WTC11 (cell line): ENCODE data around the gene NR2F2. TPM values are rescaled to one million over a fixed set of nuclear protein-coding genes. Genes with fewer than 3 reads are reported as not detected.
A peak's percentile ranks its signal among the peaks of the same experiment; 100 is the strongest.

Source experiments
- ATAC-seq: fragments of 200-7000 bp; cut with Tn5 transposase; 2 replicates; pipeline ENCODE4 v1.10.0; 2021; ENCODE audit warnings: mild to moderate bottlenecking, moderate library complexity
- CTCF ChIA-PET: fragments of 300-600 bp; sonication (Branson Sonifier 250); formaldehyde crosslinking; loops from one replicate; lab custom pipeline; 2021; ENCODE audit warnings: antibody characterized with exemption; lab: Charles Lee
- POLR2A ChIA-PET: fragments of 350-600 bp; sonication (Branson Sonifier 250); formaldehyde crosslinking; loops from one replicate; lab custom pipeline; 2021; ENCODE audit warnings: antibody characterized with exemption; lab: Charles Lee
- DNase-seq: peaks from one replicate; pipeline ENCODE4 v3.0.0; 2021; ENCODE audit warnings: low spot score
- H3K27ac Mint-ChIP-seq: 2 replicates; pipeline ENCODE4 v1.8.0; 2021; ENCODE audit warnings: mixed read lengths
- H3K27me3 Mint-ChIP-seq: 2 replicates; pipeline ENCODE4 v1.8.0; 2021; ENCODE audit warnings: low read depth, mild to moderate bottlenecking, moderate library complexity, mixed read lengths
- H3K36me3 Mint-ChIP-seq: 2 replicates; pipeline ENCODE4 v1.8.0; 2021; ENCODE audit warnings: mixed read lengths
- H3K4me1 Mint-ChIP-seq: 2 replicates; pipeline ENCODE4 v1.8.0; 2022; ENCODE audit warnings: mixed read lengths
- H3K4me3 Mint-ChIP-seq: 2 replicates; pipeline ENCODE4 v1.8.0; 2021; ENCODE audit warnings: mild to moderate bottlenecking, moderate library complexity, mixed read lengths
- H3K9me3 Mint-ChIP-seq: 2 replicates; pipeline ENCODE4 v1.8.0; 2021; ENCODE audit warnings: mixed read lengths
- AFF4 ChIP-seq: sonication (generic); formaldehyde crosslinking; IDR thresholded peaks from 2 replicates; pipeline ENCODE4 v1.8.1; 2023; ENCODE audit warnings: mild to moderate bottlenecking, missing genetic modification reagents, borderline replicate concordance
- CREM ChIP-seq: sonication (generic); formaldehyde crosslinking; IDR thresholded peaks from 2 replicates; pipeline ENCODE4 v1.8.1; 2022; ENCODE audit warnings: mild to moderate bottlenecking, missing genetic modification reagents, moderate library complexity
- ELF4 ChIP-seq: sonication (generic); formaldehyde crosslinking; IDR thresholded peaks from 2 replicates; pipeline ENCODE4 v1.8.1; 2022; ENCODE audit warnings: low read depth, mild to moderate bottlenecking, moderate library complexity, missing genetic modification reagents
- GRHL2 ChIP-seq: fragments of 250-450 bp; sonication (Bioruptor Pico); IDR thresholded peaks from 2 replicates; pipeline ENCODE4 v1.8.0; 2022; ENCODE audit warnings: mild to moderate bottlenecking, moderate library complexity; ENCODE audit not compliant: insufficient replicate concordance, severe bottlenecking
- HMGXB4 ChIP-seq: sonication (generic); formaldehyde crosslinking; IDR thresholded peaks from 2 replicates; pipeline ENCODE4 v1.8.1; 2023; ENCODE audit warnings: mild to moderate bottlenecking, moderate library complexity, missing genetic modification reagents
- MXD4 ChIP-seq: fragments of 250-450 bp; sonication (Bioruptor Pico); IDR thresholded peaks from 2 replicates; pipeline ENCODE4 v1.8.0; 2021; ENCODE audit warnings: mild to moderate bottlenecking, moderate library complexity, borderline replicate concordance
- NFATC4 ChIP-seq: fragments of 250-450 bp; sonication (Bioruptor Pico); IDR thresholded peaks from 2 replicates; pipeline ENCODE4 v1.9.0; 2021; ENCODE audit warnings: mild to moderate bottlenecking
- NFE2L1 ChIP-seq: sonication (generic); formaldehyde crosslinking; IDR thresholded peaks from 2 replicates; pipeline ENCODE4 v1.8.1; 2023; ENCODE audit warnings: missing genetic modification reagents
- NR1H2 ChIP-seq: sonication (generic); formaldehyde crosslinking; IDR thresholded peaks from 2 replicates; pipeline ENCODE4 v1.9.0; 2021; ENCODE audit warnings: mild to moderate bottlenecking, moderate library complexity, missing genetic modification reagents
- OVOL2 ChIP-seq: fragments of 250-450 bp; sonication (Bioruptor Pico); IDR thresholded peaks from 2 replicates; pipeline ENCODE4 v1.9.0; 2021; ENCODE audit warnings: mild to moderate bottlenecking, borderline replicate concordance
- TEAD1 ChIP-seq: sonication (generic); formaldehyde crosslinking; IDR thresholded peaks from 2 replicates; pipeline ENCODE4 v1.8.0; 2022; ENCODE audit warnings: mild to moderate bottlenecking, missing genetic modification reagents
- TEAD4 ChIP-seq: sonication (generic); formaldehyde crosslinking; IDR thresholded peaks from 2 replicates; pipeline ENCODE4 v1.8.0; 2022; ENCODE audit warnings: mild to moderate bottlenecking, missing genetic modification reagents
- ZNF121 ChIP-seq: sonication (generic); formaldehyde crosslinking; IDR thresholded peaks from 2 replicates; pipeline ENCODE4 v1.8.0; 2023; ENCODE audit warnings: missing genetic modification reagents
- ZNF263 ChIP-seq: sonication (generic); formaldehyde crosslinking; IDR thresholded peaks from 2 replicates; pipeline ENCODE4 v1.8.1; 2022; ENCODE audit warnings: low read depth, mild to moderate bottlenecking, moderate library complexity, missing genetic modification reagents
- ZNF416 ChIP-seq: fragments of 250-450 bp; sonication (Bioruptor Pico); IDR thresholded peaks from 2 replicates; pipeline ENCODE4 v1.9.0; 2021; ENCODE audit warnings: mild to moderate bottlenecking, inconsistent platforms
- total RNA-seq: library from RNA; stranded (reverse); gene quantifications from 3 replicates; pipeline ENCODE4 v1.2.3, GENCODE V29; 2021
- TF ChIP-seq, protein P1 (sequence below): sonication (generic); formaldehyde crosslinking; IDR thresholded peaks from 2 replicates; pipeline ENCODE4 v1.8.0; 2022; ENCODE audit warnings: mild to moderate bottlenecking, missing genetic modification reagents
- TF ChIP-seq, protein P2 (sequence below): sonication (generic); formaldehyde crosslinking; IDR thresholded peaks from 2 replicates; pipeline ENCODE4 v1.8.1; 2023; ENCODE audit warnings: mild to moderate bottlenecking, missing genetic modification reagents
- TF ChIP-seq, protein P3 (sequence below): fragments of 250-450 bp; sonication (Bioruptor Pico); IDR thresholded peaks from 2 replicates; pipeline ENCODE4 v1.9.0; 2021; ENCODE audit warnings: mild to moderate bottlenecking
- TF ChIP-seq, protein P4 (sequence below): sonication (generic); formaldehyde crosslinking; IDR thresholded peaks from 2 replicates; pipeline ENCODE4 v1.8.0; 2022; ENCODE audit warnings: mild to moderate bottlenecking, missing genetic modification reagents
- TF ChIP-seq, protein P5 (sequence below): fragments of 250-450 bp; sonication (Bioruptor Pico); IDR thresholded peaks from 2 replicates; pipeline ENCODE4 v1.8.0; 2021; ENCODE audit warnings: mild to moderate bottlenecking
- TF ChIP-seq, protein P6 (sequence below): sonication (generic); formaldehyde crosslinking; IDR thresholded peaks from 2 replicates; pipeline ENCODE4 v1.8.0; 2022; ENCODE audit warnings: mild to moderate bottlenecking, missing genetic modification reagents

Gene NR2F2
- total RNA-seq, 1 experiment from 2014 or later = 0.57 TPM

GRCh38 chr15:96369825-96370621, 39.5 kb downstream of the NR2F2 start:
- Mint-ChIP-seq H3K4me1 (peaks cover 40% of the 10 kb centered on the region), H3K36me3 (no peaks in the 10 kb centered on the region), H3K9me3 (no peaks in the 10 kb centered on the region), H3K27me3 (no peaks in the 10 kb centered on the region; the same call in 1 of the 2 replicates), H3K27ac (no peak overlapping the region), H3K4me3 (no peak overlapping the region)
- POLR2A ChIA-PET = interaction anchor here (0.6 kb wide), 1 partner anchor 477 kb away, joined by 3 read pairs; no protein-coding TSS in a partner anchor
- TF ChIP-seq ZNF121 (CRISPR knock-in tag) (peak; percentile 45; the same call in 1 of the 2 replicates), NFE2L1 (CRISPR knock-in tag) (0 out of 2 replicates have a peak, but pooled peaks have one; percentile 13), ZNF263 (no peak)
- peak; percentile 51 for ATAC-seq
- DNase-seq = peak; percentile 42
- CTCF ChIA-PET = interaction anchor here (0.6 to 2.4 kb wide), 5 partner anchors 9 to 51 kb away, joined by 3 to 11 read pairs (median 7); no protein-coding TSS in a partner anchor

GRCh38 chr15:96372554-96372953, 42.1 kb downstream of the NR2F2 start:
- Mint-ChIP-seq H3K27me3 (peaks cover 5% of the 10 kb centered on the region), H3K27ac (no peak overlapping the region), H3K4me1 (peaks cover 28% of the 10 kb centered on the region), H3K36me3 (no peaks in the 10 kb centered on the region), H3K9me3 (no peaks in the 10 kb centered on the region), H3K4me3 (no peak overlapping the region)
- no peak for ATAC-seq
- ChIA-PET POLR2A (no interaction called here), CTCF (no interaction called here)
- no peak for DNase-seq
- TF ChIP-seq CREM (CRISPR knock-in tag) (no peak), AFF4 (CRISPR knock-in tag) (no peak), NR1H2 (CRISPR knock-in tag) (no peak), ELF4 (no peak), ZNF416 (no peak), MXD4 (CRISPR knock-in tag) (no peak), HMGXB4 (no peak), OVOL2 (CRISPR knock-in tag) (no peak), TEAD1 (CRISPR knock-in tag) (no peak), NFATC4 (CRISPR knock-in tag) (no peak), GRHL2 (no peak), TEAD4 (CRISPR knock-in tag) (no peak)
- TF ChIP-seq, protein P1, sequence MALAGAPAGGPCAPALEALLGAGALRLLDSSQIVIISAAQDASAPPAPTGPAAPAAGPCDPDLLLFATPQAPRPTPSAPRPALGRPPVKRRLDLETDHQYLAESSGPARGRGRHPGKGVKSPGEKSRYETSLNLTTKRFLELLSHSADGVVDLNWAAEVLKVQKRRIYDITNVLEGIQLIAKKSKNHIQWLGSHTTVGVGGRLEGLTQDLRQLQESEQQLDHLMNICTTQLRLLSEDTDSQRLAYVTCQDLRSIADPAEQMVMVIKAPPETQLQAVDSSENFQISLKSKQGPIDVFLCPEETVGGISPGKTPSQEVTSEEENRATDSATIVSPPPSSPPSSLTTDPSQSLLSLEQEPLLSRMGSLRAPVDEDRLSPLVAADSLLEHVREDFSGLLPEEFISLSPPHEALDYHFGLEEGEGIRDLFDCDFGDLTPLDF (CRISPR knock-in tag) = no peak
- TF ChIP-seq, protein P2, sequence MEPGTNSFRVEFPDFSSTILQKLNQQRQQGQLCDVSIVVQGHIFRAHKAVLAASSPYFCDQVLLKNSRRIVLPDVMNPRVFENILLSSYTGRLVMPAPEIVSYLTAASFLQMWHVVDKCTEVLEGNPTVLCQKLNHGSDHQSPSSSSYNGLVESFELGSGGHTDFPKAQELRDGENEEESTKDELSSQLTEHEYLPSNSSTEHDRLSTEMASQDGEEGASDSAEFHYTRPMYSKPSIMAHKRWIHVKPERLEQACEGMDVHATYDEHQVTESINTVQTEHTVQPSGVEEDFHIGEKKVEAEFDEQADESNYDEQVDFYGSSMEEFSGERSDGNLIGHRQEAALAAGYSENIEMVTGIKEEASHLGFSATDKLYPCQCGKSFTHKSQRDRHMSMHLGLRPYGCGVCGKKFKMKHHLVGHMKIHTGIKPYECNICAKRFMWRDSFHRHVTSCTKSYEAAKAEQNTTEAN (CRISPR knock-in tag) = no peak
- TF ChIP-seq, protein P3, sequence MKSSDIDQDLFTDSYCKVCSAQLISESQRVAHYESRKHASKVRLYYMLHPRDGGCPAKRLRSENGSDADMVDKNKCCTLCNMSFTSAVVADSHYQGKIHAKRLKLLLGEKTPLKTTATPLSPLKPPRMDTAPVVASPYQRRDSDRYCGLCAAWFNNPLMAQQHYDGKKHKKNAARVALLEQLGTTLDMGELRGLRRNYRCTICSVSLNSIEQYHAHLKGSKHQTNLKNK = no peak
- TF ChIP-seq, protein P4, sequence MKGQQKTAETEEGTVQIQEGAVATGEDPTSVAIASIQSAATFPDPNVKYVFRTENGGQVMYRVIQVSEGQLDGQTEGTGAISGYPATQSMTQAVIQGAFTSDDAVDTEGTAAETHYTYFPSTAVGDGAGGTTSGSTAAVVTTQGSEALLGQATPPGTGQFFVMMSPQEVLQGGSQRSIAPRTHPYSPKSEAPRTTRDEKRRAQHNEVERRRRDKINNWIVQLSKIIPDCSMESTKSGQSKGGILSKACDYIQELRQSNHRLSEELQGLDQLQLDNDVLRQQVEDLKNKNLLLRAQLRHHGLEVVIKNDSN (CRISPR knock-in tag) = no peak
- TF ChIP-seq, protein P5, sequence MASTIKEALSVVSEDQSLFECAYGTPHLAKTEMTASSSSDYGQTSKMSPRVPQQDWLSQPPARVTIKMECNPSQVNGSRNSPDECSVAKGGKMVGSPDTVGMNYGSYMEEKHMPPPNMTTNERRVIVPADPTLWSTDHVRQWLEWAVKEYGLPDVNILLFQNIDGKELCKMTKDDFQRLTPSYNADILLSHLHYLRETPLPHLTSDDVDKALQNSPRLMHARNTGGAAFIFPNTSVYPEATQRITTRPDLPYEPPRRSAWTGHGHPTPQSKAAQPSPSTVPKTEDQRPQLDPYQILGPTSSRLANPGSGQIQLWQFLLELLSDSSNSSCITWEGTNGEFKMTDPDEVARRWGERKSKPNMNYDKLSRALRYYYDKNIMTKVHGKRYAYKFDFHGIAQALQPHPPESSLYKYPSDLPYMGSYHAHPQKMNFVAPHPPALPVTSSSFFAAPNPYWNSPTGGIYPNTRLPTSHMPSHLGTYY (CRISPR knock-in tag) = no peak
- TF ChIP-seq, protein P6, sequence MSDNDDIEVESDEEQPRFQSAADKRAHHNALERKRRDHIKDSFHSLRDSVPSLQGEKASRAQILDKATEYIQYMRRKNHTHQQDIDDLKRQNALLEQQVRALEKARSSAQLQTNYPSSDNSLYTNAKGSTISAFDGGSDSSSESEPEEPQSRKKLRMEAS = no peak
